Breast epithelium (tissue), 4 donors: ENCODE results near the gene ZDHHC21. TPM values are rescaled to one million over a fixed set of nuclear protein-coding genes. Genes with fewer than 3 reads are reported as not detected.

Source experiments
- DNase-seq, 2 donors: peaks; one replicate each; pipeline ENCODE4 v3.0.0-alpha.2; 2019; ENCODE audit warnings: low spot score in 2 of 2
- H3K27ac ChIP-seq, 2 donors: fragments of 200-600 bp; sonication (generic) in 1 of 2; one replicate each; pipeline ENCODE4 v1.5.1; 2016 to 2019; ENCODE audit warnings: mild to moderate bottlenecking in 1 of 2
- H3K27me3 ChIP-seq, 2 donors: fragments of 200-600 bp; sonication (generic) in 1 of 2; one replicate each; pipeline versions ENCODE4 v1.5.1 to v1.6.0; 2017 to 2019; ENCODE audit warnings: control low read depth in 1 of 2, mild to moderate bottlenecking in 1 of 2
- H3K36me3 ChIP-seq: fragments of 200-600 bp; one replicate; pipeline ENCODE4 v1.5.1; 2019
- H3K4me1 ChIP-seq, 2 donors: fragments of 200-600 bp; sonication (generic); one replicate each; pipeline ENCODE4 v1.5.1; 2016 to 2019; ENCODE audit warnings: control low read depth in 1 of 2
- H3K4me3 ChIP-seq, 3 donors: fragments of 200-600 bp; sonication (generic); 1 replicate in 2 of 3; 2 replicates in 1 of 3; pipeline ENCODE4 v1.5.1; 2016 to 2019; ENCODE audit warnings: mild to moderate bottlenecking in 3 of 3, moderate library complexity in 2 of 3
- H3K9me3 ChIP-seq, 2 donors: fragments of 200-600 bp; sonication (generic) in 1 of 2; one replicate each; pipeline ENCODE4 v1.5.1; 2016 to 2019; ENCODE audit warnings: control low read depth in 1 of 2
- POLR2A ChIP-seq: fragments of 450-650 bp; IDR thresholded peaks from one replicate; pipeline ENCODE4 v1.6.1; 2016; ENCODE audit warnings: antibody characterized with exemption, mild to moderate bottlenecking, moderate library complexity
- POLR2AphosphoS5 ChIP-seq, 3 donors: sonication (generic); formaldehyde crosslinking; IDR thresholded peaks; one replicate each; pipeline ENCODE4 v1.6.1; 2017; ENCODE audit warnings: antibody characterized with exemption in 3 of 3
- intact Hi-C: fragments of 100-400 bp; cut with DNase I; formaldehyde crosslinking; loops from one replicate; pipeline ENCODE4 v1.15.1; 2023; ENCODE audit warnings: low total_unique reads
- total RNA-seq, 3 donors: library from RNA; depleted of rRNA; stranded (reverse); fragments of >200 nt; gene quantifications; one replicate each; pipeline ENCODE4 v1.1.0, GENCODE V29; 2016
- TF ChIP-seq, protein P1 (sequence below), 3 donors: fragments of 450-650 bp; IDR thresholded peaks; one replicate each; pipeline ENCODE4 v1.5.1; 2016 to 2017; ENCODE audit warnings: antibody characterized with exemption in 3 of 3, mild to moderate bottlenecking in 3 of 3, moderate library complexity in 3 of 3

Gene ZDHHC21
- total RNA-seq, 3 donors from 2014 or later: 11.2 to 29.1 (median 11.5) TPM

DNA sequence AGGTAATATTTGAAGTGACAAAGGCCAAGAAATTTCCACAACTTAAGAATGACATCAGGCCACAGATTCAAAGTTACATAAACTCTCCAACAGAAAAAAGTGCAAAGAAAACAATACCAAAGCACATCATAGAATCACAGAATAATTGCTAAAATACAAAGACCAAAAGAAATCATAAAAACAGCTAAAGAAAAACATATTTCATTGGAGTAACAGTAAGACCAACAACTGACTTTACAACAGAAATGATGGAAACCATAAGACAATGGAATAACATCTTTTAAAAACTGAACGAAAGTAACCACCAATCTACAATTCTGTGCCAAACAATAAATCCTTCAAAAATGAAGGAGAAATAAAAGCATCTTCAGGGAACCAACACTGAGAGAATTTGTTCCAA lies 38.3 kb downstream of the ZDHHC21 start:
- Histone ChIP-seq H3K27me3 (no peaks in the 10 kb centered on the region), H3K36me3 (no peaks in the 10 kb centered on the region), H3K27ac (no peak overlapping the region), H3K4me3 (no peak overlapping the region), H3K4me1 (no peaks in the 10 kb centered on the region), H3K9me3 (peaks cover 3 to 14% of the 10 kb centered on the region in 2 donors)
- DNase-seq: no peak
- no peak for TF ChIP-seq POLR2AphosphoS5 (IDR thresholded peaks at IDR 0.05)
- TF ChIP-seq POLR2A: no peak
- TF ChIP-seq, protein P1, sequence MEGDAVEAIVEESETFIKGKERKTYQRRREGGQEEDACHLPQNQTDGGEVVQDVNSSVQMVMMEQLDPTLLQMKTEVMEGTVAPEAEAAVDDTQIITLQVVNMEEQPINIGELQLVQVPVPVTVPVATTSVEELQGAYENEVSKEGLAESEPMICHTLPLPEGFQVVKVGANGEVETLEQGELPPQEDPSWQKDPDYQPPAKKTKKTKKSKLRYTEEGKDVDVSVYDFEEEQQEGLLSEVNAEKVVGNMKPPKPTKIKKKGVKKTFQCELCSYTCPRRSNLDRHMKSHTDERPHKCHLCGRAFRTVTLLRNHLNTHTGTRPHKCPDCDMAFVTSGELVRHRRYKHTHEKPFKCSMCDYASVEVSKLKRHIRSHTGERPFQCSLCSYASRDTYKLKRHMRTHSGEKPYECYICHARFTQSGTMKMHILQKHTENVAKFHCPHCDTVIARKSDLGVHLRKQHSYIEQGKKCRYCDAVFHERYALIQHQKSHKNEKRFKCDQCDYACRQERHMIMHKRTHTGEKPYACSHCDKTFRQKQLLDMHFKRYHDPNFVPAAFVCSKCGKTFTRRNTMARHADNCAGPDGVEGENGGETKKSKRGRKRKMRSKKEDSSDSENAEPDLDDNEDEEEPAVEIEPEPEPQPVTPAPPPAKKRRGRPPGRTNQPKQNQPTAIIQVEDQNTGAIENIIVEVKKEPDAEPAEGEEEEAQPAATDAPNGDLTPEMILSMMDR (IDR thresholded peaks at IDR 0.05): no peak
- intact Hi-C loops: no loop called here

DNA sequence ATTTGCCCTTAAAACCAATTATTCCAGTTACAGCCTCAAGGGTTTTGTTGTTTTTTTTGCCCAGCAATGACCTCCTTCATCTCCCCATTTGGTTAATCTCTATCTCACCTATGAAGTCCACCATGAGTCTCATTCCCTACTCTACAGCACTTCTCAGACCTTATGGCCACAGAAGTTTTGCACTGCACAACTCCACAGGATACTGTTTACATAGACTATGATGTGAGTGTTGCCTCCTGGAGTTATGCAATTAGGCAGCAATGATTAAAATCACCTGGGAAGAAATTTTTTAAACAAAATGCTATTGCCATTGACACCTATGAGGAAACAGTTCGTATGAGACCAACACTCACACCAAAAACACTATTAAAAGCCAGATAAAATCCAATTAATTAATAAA lies 39.7 kb downstream of the ZDHHC21 start:
- TF ChIP-seq POLR2AphosphoS5 (IDR thresholded peaks at IDR 0.05) (no peak), POLR2A (no peak)
- TF ChIP-seq, protein P1 (IDR thresholded peaks at IDR 0.05): no peak
- no peak overlapping the region for H3K4me3 ChIP-seq
- H3K27me3 ChIP-seq: no peaks in the 10 kb centered on the region
- no peaks in the 10 kb centered on the region for H3K4me1 ChIP-seq
- peaks cover 3 to 14% of the 10 kb centered on the region in 2 donors for H3K9me3 ChIP-seq
- no peaks in the 10 kb centered on the region for H3K36me3 ChIP-seq
- DNase-seq: no peak
- no peak overlapping the region for H3K27ac ChIP-seq
- intact Hi-C loops: no loop called here

DNA sequence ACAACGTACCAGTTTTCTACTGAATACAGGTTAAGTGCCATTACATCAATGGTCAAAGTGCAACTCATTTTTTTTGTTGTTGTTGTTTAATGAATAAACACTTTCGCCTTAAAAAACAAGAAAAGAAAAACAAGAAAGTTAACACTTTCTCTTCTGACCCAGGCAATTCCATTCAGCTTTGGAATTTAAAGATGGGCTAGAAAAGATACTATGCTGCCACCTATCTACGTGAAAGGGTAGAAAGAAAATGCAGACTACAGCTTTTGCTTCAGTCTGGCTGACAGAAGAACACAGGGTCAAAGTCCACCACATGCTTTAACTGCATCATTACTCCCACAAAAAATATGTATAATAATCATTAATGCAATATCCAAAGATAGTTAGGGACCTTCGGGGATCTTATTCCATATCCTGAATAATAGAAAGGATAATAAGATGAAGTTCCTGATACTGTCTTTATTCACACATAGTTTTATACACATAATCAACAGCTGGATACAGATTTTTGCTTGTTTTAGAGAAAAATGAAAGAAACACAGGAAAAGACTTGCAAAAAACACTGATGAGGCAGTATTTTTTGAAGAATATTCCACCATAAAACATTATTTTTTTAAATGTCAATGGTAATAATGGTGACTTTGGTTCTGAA lies 40.4 kb downstream of the ZDHHC21 start:
- no peaks in the 10 kb centered on the region for H3K36me3 ChIP-seq
- no peaks in the 10 kb centered on the region for H3K4me1 ChIP-seq
- no peak overlapping the region for H3K4me3 ChIP-seq
- intact Hi-C loops: no loop called here
- no peaks in the 10 kb centered on the region for H3K27me3 ChIP-seq
- no peak for DNase-seq
- H3K9me3 ChIP-seq: peaks cover 3 to 14% of the 10 kb centered on the region in 2 donors
- H3K27ac ChIP-seq: no peak overlapping the region
- TF ChIP-seq POLR2AphosphoS5 (IDR thresholded peaks at IDR 0.05) (no peak), POLR2A (no peak)
- TF ChIP-seq, protein P1 (IDR thresholded peaks at IDR 0.05): no peak

DNA sequence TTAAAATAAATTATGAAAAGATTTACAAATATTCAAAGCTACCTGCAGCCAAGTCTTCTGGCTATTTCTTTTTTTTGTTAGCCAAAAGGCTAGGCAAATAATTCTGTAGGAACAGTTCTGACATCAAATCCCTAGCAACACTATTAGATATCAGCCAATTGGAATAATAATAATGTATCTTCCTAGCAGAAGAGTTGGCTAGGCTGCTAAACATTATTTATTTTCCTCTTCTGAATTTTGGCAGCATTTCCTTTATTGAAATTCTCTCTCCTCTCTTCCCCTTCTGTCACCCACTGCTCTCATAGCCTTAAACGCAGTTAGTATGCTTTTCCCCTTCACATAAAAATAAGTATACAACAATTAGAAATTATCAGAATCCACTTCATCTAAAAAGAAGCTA lies 42.6 kb downstream of the ZDHHC21 start:
- Histone ChIP-seq H3K4me3 (no peak overlapping the region), H3K4me1 (no peaks in the 10 kb centered on the region), H3K36me3 (no peaks in the 10 kb centered on the region), H3K9me3 (peaks cover 3 to 11% of the 10 kb centered on the region in 2 donors), H3K27me3 (no peaks in the 10 kb centered on the region), H3K27ac (no peak overlapping the region)
- intact Hi-C loops: no loop called here
- no peak for DNase-seq
- no peak for TF ChIP-seq POLR2A
- no peak for TF ChIP-seq POLR2AphosphoS5 (IDR thresholded peaks at IDR 0.05)
- TF ChIP-seq, protein P1 (IDR thresholded peaks at IDR 0.05): no peak

DNA sequence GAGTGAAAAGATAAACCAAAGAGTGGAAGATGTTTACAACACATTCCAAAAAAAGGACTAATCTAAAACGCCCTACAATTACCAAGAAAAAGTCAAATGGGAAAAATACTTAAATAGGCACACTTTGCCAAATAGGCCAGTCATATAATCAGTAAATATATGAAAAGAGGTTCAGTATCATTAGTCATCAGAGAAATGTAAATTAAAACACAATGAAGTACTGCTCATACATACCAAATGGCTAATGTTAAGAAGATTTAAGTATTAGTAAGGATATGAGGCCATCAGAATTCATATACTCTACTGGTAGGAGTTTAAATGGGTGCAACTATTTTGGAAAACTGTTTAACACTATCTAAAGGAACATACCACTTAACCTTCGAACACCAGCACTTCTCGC lies 47.6 kb downstream of the ZDHHC21 start:
- Histone ChIP-seq H3K9me3 (no peaks in the 10 kb centered on the region), H3K27me3 (no peaks in the 10 kb centered on the region), H3K36me3 (no peaks in the 10 kb centered on the region), H3K4me1 (no peaks in the 10 kb centered on the region), H3K27ac (no peak overlapping the region), H3K4me3 (no peak overlapping the region)
- TF ChIP-seq, protein P1 (IDR thresholded peaks at IDR 0.05): no peak
- TF ChIP-seq POLR2A (no peak), POLR2AphosphoS5 (IDR thresholded peaks at IDR 0.05) (no peak)
- DNase-seq: no peak
- intact Hi-C loops: no loop called here
